ENCODE results near the gene LOC128125822.

LOC128125822 gene

GRCh38 chr6:63530182-63530581, 42.1 kb upstream of the LOC128125822 start (continued):
- TF ChIP-seq E4F1 (IDR thresholded peaks at IDR 0.05; ENCODE audit: borderline replicate concordance, partially characterized antibody) (no peak), RFX5 (IDR thresholded peaks at IDR 0.05; ENCODE audit: low read depth, low read length) (no peak), TAF1 (IDR thresholded peaks at IDR 0.05; ENCODE audit: borderline replicate concordance, low read depth, low read length) (no peak), PAX8 (IDR thresholded peaks at IDR 0.05) (no peak), NR2F1 (conservative IDR thresholded peaks at IDR 0.05) (no peak), MYC (IDR thresholded peaks at IDR 0.05; ENCODE audit: insufficient read depth, insufficient read length, insufficient replicate concordance, low read length, severe bottlenecking) (no peak), SP1 (IDR thresholded peaks at IDR 0.05; ENCODE audit: low read depth, low read length) (no peak), TCF3 (IDR thresholded peaks at IDR 0.05; ENCODE audit: borderline replicate concordance, insufficient read depth, low read depth, low read length) (no peak), KAT2A (conservative IDR thresholded peaks at IDR 0.05; ENCODE audit: control insufficient read depth, low read depth, low read length) (no peak), IRF4 (IDR thresholded peaks at IDR 0.05; ENCODE audit: low read depth, low read length) (no peak), HCFC1 (IDR thresholded peaks at IDR 0.05; ENCODE audit: low read length) (no peak), MTA3 (IDR thresholded peaks at IDR 0.05; ENCODE audit: borderline replicate concordance, low read length) (no peak)

GRCh38 chr6:63530991-63531390, 41.3 kb upstream of the LOC128125822 start:
- intact Hi-C loops (cut with micrococcal nuclease; ENCODE audit: unreplicated experiment) = no loop called here
- H3K4me2 ChIP-seq (ENCODE audit: control insufficient read depth, insufficient read depth) = no peak overlapping the region
- DNase-seq (ENCODE audit: low read depth, low spot score) (no peak), FAIRE-seq (no peak), ATAC-seq (no peak; the same call in 2 of the 3 replicates)
- no peaks in the 10 kb centered on the region for H3K9me3 ChIP-seq (replicated peaks; ENCODE audit: control insufficient read depth, insufficient read depth, low read length)
- SMC1A ChIA-PET (ENCODE audit: uncharacterized antibody, unreplicated experiment) = interaction anchor here (1.3 to 1.6 kb wide), 2 partner anchors 14 to 178 kb away, joined by 3 to 5 read pairs; no protein-coding TSS in a partner anchor
- H2AFZ ChIP-seq (ENCODE audit: control insufficient read depth, low read depth, low read length) = no peak overlapping the region
- H3K79me2 ChIP-seq (ENCODE audit: control insufficient read depth, insufficient read depth, low read length) = no peaks in the 10 kb centered on the region
- BruUV-seq (replicated peaks) = no TSS peak
- POLR2A ChIA-PET = interaction anchor here (0.7 kb wide), 1 partner anchor 42 kb away, joined by 5 read pairs; no protein-coding TSS in a partner anchor
- peaks cover 6% of the 10 kb centered on the region for H3K4me1 ChIP-seq (ENCODE audit: control insufficient read depth, insufficient read depth, low read length)
- in situ Hi-C loops (cut with MboI) = no loop called here
- WGBS (ENCODE audit: insufficient coverage, insufficient replicate concordance, low lambda C conversion rate, missing lambda C conversion rate) = 96% methylated on average over 1 of the region's 1 CpG
- H3K4me3 ChIP-seq = no peak overlapping the region
- RAD21 ChIA-PET (ENCODE audit: unreplicated experiment) = interaction anchor here (1.0 to 1.7 kb wide), 3 partner anchors 10 to 178 kb away, joined by 3 to 5 read pairs (median 3); no protein-coding TSS in a partner anchor
- no peaks in the 10 kb centered on the region for H3K36me3 ChIP-seq (ENCODE audit: control insufficient read depth in 2 of 2, insufficient read depth in 2 of 2, low read length in 1 of 2)
- no peaks in the 10 kb centered on the region for H4K20me1 ChIP-seq (ENCODE audit: control insufficient read depth, insufficient read depth)
- no peak overlapping the region for H3K9ac ChIP-seq (ENCODE audit: control insufficient read depth, insufficient read depth, low read length)
- no peaks in the 10 kb centered on the region for H3K27me3 ChIP-seq (replicated peaks in 1 of 2; ENCODE audit: control insufficient read depth in 2 of 2, insufficient read depth in 2 of 2, low read length in 1 of 2)
- CTCF ChIA-PET = interaction anchor here (0.6 to 1.8 kb wide), 5 partner anchors 11 to 198 kb away, joined by 3 to 5 read pairs (median 3); no protein-coding TSS in a partner anchor
- H3K27ac ChIP-seq (ENCODE audit: control insufficient read depth, insufficient read depth) = no peak overlapping the region
- no peak for TF ChIP-seq NR2C2 (IDR thresholded peaks at IDR 0.05; ENCODE audit: borderline replicate concordance, control insufficient read depth, insufficient read length, low read depth)
- no peak for TF ChIP-seq E2F8 (IDR thresholded peaks at IDR 0.05; ENCODE audit: low read depth, partially characterized antibody)
- no peak for TF ChIP-seq POU2F2 (IDR thresholded peaks at IDR 0.05; ENCODE audit: borderline replicate concordance, low read depth, low read length)
- TF ChIP-seq, protein P1, sequence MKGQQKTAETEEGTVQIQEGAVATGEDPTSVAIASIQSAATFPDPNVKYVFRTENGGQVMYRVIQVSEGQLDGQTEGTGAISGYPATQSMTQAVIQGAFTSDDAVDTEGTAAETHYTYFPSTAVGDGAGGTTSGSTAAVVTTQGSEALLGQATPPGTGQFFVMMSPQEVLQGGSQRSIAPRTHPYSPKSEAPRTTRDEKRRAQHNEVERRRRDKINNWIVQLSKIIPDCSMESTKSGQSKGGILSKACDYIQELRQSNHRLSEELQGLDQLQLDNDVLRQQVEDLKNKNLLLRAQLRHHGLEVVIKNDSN (IDR thresholded peaks at IDR 0.05; ENCODE audit: borderline replicate concordance, extremely low read length, insufficient read depth, low read depth, low read length) = no peak

All from GM12878 (cell line).